ENCODE data around the gene OPCML.

Gene OPCML

DNA sequence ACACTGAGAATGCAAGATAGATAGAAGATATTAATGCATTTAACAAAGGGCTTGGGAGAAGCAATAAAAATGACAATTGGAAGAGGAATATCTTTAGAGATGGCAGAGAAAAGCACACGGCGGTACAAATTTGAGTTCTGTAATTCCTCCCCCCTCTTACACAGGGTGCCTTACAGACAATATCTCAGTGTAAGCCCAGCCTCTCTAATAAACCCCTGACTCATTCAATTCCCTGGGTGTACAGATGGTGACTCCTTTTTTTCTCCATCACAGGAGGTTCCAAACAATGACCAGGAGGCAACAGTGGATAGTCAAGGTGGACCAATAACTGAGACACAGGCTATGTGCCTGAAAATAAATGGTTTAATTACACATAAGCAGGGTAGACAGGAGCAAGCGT lies 598.6 kb downstream of the OPCML start:
- DNase-seq (ENCODE audit: low spot score) = no peak
- TF ChIP-seq, protein P1, sequence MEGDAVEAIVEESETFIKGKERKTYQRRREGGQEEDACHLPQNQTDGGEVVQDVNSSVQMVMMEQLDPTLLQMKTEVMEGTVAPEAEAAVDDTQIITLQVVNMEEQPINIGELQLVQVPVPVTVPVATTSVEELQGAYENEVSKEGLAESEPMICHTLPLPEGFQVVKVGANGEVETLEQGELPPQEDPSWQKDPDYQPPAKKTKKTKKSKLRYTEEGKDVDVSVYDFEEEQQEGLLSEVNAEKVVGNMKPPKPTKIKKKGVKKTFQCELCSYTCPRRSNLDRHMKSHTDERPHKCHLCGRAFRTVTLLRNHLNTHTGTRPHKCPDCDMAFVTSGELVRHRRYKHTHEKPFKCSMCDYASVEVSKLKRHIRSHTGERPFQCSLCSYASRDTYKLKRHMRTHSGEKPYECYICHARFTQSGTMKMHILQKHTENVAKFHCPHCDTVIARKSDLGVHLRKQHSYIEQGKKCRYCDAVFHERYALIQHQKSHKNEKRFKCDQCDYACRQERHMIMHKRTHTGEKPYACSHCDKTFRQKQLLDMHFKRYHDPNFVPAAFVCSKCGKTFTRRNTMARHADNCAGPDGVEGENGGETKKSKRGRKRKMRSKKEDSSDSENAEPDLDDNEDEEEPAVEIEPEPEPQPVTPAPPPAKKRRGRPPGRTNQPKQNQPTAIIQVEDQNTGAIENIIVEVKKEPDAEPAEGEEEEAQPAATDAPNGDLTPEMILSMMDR (IDR thresholded peaks at IDR 0.05; ENCODE audit: borderline replicate concordance, control extremely low read depth, extremely low read depth, insufficient read depth, missing control alignments) = no peak
- in situ Hi-C loops (cut with MboI; ENCODE audit: low sequenced_read_pairs, unreplicated experiment) = no loop called here

DNA sequence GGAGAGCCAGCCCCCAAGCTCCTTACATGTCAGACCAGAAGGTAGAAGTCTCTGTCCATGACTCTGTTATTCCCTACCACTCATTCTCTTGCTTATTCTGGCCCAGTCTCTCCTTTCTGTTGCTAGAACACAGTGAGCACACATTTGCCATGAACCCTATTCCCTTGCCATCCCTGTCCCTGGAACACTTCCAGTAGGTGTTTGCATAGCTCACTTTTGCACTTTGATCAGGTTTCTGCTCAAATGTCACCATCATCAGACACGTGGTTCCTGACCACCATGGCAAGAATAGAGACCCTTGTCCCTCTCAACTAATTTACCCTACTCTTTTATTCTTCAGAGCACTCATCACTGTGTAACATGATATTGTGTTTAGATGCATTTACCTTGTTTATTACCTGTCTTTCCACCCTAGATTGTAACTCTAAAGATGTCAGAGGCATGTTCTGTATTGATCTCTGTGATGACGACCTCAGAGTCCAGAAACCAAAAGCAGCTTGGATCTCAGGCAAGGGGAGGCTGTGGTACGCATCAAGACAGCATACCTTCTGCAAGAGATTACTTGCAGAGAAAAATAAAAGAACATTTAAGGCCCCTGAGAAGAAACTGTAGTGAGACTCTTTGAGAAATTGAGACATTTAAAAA lies 606.4 kb downstream of the OPCML start:
- TF ChIP-seq, protein P1 (IDR thresholded peaks at IDR 0.05; ENCODE audit: borderline replicate concordance, control extremely low read depth, extremely low read depth, insufficient read depth, missing control alignments) = no peak
- no peak for DNase-seq (ENCODE audit: low spot score)
- in situ Hi-C loops (cut with MboI; ENCODE audit: low sequenced_read_pairs, unreplicated experiment) = no loop called here

DNA sequence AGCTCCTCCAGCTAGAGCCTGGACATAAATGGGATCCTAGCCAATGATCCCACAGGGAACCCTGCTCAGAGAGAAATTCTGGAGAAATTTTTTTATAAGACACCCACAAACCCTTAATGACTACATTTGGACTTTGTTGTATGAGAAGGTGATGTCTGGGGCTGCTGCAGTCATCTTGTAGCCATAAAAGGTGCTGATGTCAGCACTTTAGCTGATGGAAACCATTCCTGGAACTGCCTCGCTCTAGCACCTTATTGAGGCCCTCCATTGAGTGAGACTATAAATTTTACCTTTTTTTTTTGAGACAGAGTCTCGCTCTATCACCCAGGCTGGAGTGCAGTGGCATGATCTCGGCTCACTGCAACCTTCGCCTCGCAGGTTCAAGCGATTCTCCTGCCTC lies 610.7 kb downstream of the OPCML start:
- in situ Hi-C loops (cut with MboI; ENCODE audit: low sequenced_read_pairs, unreplicated experiment) = no loop called here
- DNase-seq (ENCODE audit: low spot score) = no peak
- TF ChIP-seq, protein P1 (IDR thresholded peaks at IDR 0.05; ENCODE audit: borderline replicate concordance, control extremely low read depth, extremely low read depth, insufficient read depth, missing control alignments) = no peak

DNA sequence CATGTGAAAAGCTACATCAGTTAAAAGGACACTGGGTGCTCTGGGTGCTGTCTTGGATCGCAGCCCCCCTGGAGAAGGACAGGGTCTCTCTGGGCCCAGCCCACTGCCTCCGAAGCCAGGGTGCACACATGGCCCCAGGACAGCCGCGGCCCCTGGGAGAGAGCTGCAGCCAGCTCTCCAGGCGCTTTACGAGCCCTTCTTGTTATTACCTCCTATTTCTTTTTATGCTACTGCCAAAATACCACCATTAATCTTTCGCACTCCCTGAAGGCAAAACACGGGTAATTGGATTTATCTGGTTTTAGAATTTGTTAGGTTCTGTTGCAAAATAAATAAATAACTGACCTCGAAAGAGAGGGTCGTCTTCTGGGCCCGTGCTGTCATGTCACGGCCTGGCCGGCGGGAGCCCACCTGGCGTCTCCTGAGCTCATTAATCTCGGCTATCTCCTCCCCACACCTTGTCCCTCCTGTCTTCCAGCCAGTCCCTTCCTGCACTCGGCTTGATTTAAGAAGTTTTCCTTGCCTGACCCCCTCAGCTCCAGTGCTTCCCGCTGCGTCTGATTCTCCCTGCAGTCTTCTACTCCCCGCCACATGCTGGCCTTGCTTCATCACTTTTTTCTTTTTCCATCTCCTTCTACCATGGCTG lies 611.7 kb downstream of the OPCML start:
- TF ChIP-seq, protein P1 (IDR thresholded peaks at IDR 0.05; ENCODE audit: borderline replicate concordance, control extremely low read depth, extremely low read depth, insufficient read depth, missing control alignments) = no peak
- in situ Hi-C loops (cut with MboI; ENCODE audit: low sequenced_read_pairs, unreplicated experiment) = no loop called here
- DNase-seq (ENCODE audit: low spot score) = no peak

DNA sequence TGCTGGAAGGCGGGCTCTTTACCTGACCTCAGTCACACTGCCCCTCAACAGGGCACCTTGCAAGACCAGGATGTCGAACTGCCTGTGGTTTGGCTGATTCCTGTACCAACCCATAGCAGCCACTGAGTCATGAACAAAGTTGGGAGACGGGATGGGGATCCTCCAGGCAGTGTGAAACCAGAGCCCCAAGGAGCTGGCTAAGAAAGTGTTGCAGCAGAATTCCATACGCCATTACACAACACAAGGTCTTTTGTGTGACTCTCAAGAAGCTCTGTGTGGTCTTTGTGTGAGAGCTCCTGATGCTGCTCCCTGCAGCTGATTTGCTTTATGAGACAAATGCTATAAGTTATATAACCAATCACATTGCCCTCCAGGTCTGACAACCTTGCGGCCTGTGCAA lies 617.7 kb downstream of the OPCML start:
- DNase-seq (ENCODE audit: low spot score) = no peak
- TF ChIP-seq, protein P1 (IDR thresholded peaks at IDR 0.05; ENCODE audit: borderline replicate concordance, control extremely low read depth, extremely low read depth, insufficient read depth, missing control alignments) = no peak
- in situ Hi-C loops (cut with MboI; ENCODE audit: low sequenced_read_pairs, unreplicated experiment) = no loop called here

DNA sequence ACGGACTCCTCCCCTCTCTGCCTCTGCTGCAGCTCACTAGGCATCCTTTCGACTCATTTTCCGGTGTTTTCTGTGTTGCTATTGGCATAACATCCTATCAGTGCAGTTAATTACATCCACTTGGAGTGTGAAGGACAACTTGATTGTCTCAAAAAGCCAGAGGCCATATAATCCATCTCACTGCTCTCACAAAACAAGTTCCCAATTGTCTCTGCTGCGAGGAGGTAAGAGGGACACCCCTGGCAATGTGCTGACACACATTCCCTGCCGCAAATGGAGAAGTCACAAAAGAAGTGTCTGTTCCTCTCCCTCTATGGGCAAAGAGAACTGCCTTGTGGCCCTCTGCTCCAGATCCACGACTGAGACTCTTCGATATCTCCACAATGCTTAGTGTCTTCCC lies 618.4 kb downstream of the OPCML start:
- in situ Hi-C loops (cut with MboI; ENCODE audit: low sequenced_read_pairs, unreplicated experiment) = no loop called here
- TF ChIP-seq, protein P1 (IDR thresholded peaks at IDR 0.05; ENCODE audit: borderline replicate concordance, control extremely low read depth, extremely low read depth, insufficient read depth, missing control alignments) = no peak
- no peak for DNase-seq (ENCODE audit: low spot score)
